T-helper 22 cell (primary cell): ENCODE data around the gene POU2F1.
"Not testable (repeated sequence)": the region's sequence is repeated elsewhere in the genome, so short reads cannot be mapped to it uniquely, and the experiment has no call there.

Experiments
- DNase-seq: peaks from one replicate; pipeline ENCODE4 v3.0.0-alpha.2; 2020; ENCODE audit warnings: low read depth

POU2F1 gene

GRCh38 chr1:167314671-167315070 is 94.0 kb downstream of the POU2F1 start:
- no peak for DNase-seq

GRCh38 chr1:167317463-167317862 is 96.8 kb downstream of the POU2F1 start:
- DNase-seq = no peak

GRCh38 chr1:167319206-167319605 is 98.5 kb downstream of the POU2F1 start:
- not testable (repeated sequence) for DNase-seq

GRCh38 chr1:167322483-167322882 is 101.8 kb downstream of the POU2F1 start:
- DNase-seq = no peak

GRCh38 chr1:167325151-167325550 is 104.5 kb downstream of the POU2F1 start:
- no peak for DNase-seq

GRCh38 chr1:167328306-167328815 is 107.7 kb downstream of the POU2F1 start:
- no peak for DNase-seq

- DNase-seq = no peak
Observed at GRCh38 chr1:167328816-167329483, 108.3 kb downstream of the POU2F1 start.

- no peak for DNase-seq
Observed at GRCh38 chr1:167330601-167331293, 110.1 kb downstream of the POU2F1 start.

- no peak for DNase-seq
Observed at GRCh38 chr1:167331650-167332049, 111.0 kb downstream of the POU2F1 start.

- no peak for DNase-seq
Observed at GRCh38 chr1:167332503-167332902, 111.8 kb downstream of the POU2F1 start.

- no peak for DNase-seq
Observed at GRCh38 chr1:167333124-167333523, 112.4 kb downstream of the POU2F1 start.

- no peak for DNase-seq
Observed at GRCh38 chr1:167333703-167334102, 113.0 kb downstream of the POU2F1 start.

GRCh38 chr1:167339405-167339804 is 118.7 kb downstream of the POU2F1 start:
- no peak for DNase-seq

- no peak for DNase-seq
Observed at GRCh38 chr1:167342846-167343245, 122.2 kb downstream of the POU2F1 start.

- DNase-seq = no peak
Observed at GRCh38 chr1:167344112-167344511, 123.4 kb downstream of the POU2F1 start.

- DNase-seq = no peak
Observed at GRCh38 chr1:167344615-167345385, 124.1 kb downstream of the POU2F1 start.

GRCh38 chr1:167345386-167345733 is 124.7 kb downstream of the POU2F1 start:
- DNase-seq = no peak

- no peak for DNase-seq
Observed at GRCh38 chr1:167357305-167357704, 136.6 kb downstream of the POU2F1 start.

GRCh38 chr1:167359295-167359694 is 138.6 kb downstream of the POU2F1 start:
- DNase-seq = no peak

- no peak for DNase-seq
Observed at GRCh38 chr1:167360120-167360519, 139.4 kb downstream of the POU2F1 start.

- no peak for DNase-seq
Observed at GRCh38 chr1:167362638-167363037, 142.0 kb downstream of the POU2F1 start.

GRCh38 chr1:167364826-167365225 is 144.1 kb downstream of the POU2F1 start:
- no peak for DNase-seq

GRCh38 chr1:167365360-167365759 is 144.7 kb downstream of the POU2F1 start:
- no peak for DNase-seq
